ENCODE data around the gene THSD4.

The THSD4 gene

GRCh38 chr15:71678605-71679004 lies 563.3 kb downstream of the THSD4 start:
- H3K9me2 ChIP-seq (replicated peaks; ENCODE audit: control insufficient read depth, low read length), result no peaks in the 10 kb centered on the region
- no peak overlapping the region for H3K27ac ChIP-seq (ENCODE audit: low read depth, low read length)
- no peaks in the 10 kb centered on the region for H4K20me1 ChIP-seq (ENCODE audit: control insufficient read depth, insufficient read depth, low read depth, low read length)
- H3K4me1 ChIP-seq (ENCODE audit: control insufficient read depth, low read length), result no peaks in the 10 kb centered on the region
- H3K79me2 ChIP-seq (ENCODE audit: control insufficient read depth, low read length), result no peaks in the 10 kb centered on the region
- no peaks in the 10 kb centered on the region for H3F3A ChIP-seq (ENCODE audit: control insufficient read depth, insufficient read depth)
- no peak overlapping the region for H3K4me3 ChIP-seq (ENCODE audit: low read length)
- H3K4me2 ChIP-seq (ENCODE audit: low read length), result no peak overlapping the region
- H3K9me3 ChIP-seq (ENCODE audit: control insufficient read depth, insufficient read depth, low read length), result no peaks in the 10 kb centered on the region
- no peaks in the 10 kb centered on the region for H3K36me3 ChIP-seq (ENCODE audit: control insufficient read depth, low read length)
- H3K27me3 ChIP-seq (ENCODE audit: control insufficient read depth, low read length), result peaks cover 3% of the 10 kb centered on the region; the same call in 1 of the 2 replicates
- TF ChIP-seq, protein P1, sequence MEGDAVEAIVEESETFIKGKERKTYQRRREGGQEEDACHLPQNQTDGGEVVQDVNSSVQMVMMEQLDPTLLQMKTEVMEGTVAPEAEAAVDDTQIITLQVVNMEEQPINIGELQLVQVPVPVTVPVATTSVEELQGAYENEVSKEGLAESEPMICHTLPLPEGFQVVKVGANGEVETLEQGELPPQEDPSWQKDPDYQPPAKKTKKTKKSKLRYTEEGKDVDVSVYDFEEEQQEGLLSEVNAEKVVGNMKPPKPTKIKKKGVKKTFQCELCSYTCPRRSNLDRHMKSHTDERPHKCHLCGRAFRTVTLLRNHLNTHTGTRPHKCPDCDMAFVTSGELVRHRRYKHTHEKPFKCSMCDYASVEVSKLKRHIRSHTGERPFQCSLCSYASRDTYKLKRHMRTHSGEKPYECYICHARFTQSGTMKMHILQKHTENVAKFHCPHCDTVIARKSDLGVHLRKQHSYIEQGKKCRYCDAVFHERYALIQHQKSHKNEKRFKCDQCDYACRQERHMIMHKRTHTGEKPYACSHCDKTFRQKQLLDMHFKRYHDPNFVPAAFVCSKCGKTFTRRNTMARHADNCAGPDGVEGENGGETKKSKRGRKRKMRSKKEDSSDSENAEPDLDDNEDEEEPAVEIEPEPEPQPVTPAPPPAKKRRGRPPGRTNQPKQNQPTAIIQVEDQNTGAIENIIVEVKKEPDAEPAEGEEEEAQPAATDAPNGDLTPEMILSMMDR (IDR thresholded peaks at IDR 0.05; ENCODE audit: low read depth, low read length, poor library complexity, severe bottlenecking), result no peak
- TF ChIP-seq EZH2phosphoT487 (IDR thresholded peaks at IDR 0.05; ENCODE audit: borderline replicate concordance, low read length), result no peak

DNA sequence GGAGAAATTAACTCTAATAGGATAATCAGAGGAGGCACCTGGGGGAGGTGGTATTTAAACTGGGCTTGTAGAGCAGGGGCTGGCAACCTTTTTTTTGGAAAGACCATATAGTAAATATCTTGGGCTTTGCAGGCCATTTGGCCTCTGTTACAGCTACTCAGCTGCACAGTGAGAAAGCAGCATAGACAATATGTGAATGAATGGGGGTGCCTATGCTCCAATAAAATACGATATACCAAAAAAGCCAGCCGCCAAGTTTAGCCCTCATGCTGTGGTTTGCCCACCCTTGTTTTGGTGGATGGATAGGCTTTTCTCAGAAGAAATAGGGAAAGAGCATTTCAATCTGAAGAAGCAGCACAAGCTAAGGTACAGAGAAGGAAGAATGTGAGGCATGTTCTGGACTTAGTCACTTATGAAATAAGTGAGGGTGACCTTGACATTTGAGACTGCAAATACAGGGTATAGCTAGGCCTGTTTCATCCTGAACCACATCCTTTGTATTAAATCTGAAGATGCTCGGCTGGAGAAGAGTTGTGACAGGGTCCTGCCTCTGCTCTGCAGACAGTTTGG lies 564.0 kb downstream of the THSD4 start:
- Histone ChIP-seq H3K79me2 (ENCODE audit: control insufficient read depth, low read length) (no peaks in the 10 kb centered on the region), H3K4me1 (ENCODE audit: control insufficient read depth, low read length) (no peaks in the 10 kb centered on the region), H3K27ac (ENCODE audit: low read depth, low read length) (no peak overlapping the region), H3K9me3 (ENCODE audit: control insufficient read depth, insufficient read depth, low read length) (no peaks in the 10 kb centered on the region), H3K9me2 (replicated peaks; ENCODE audit: control insufficient read depth, low read length) (no peaks in the 10 kb centered on the region), H3K4me3 (ENCODE audit: low read length) (no peak overlapping the region), H3K27me3 (ENCODE audit: control insufficient read depth, low read length) (peaks cover 2% of the 10 kb centered on the region; the same call in 1 of the 2 replicates), H3F3A (ENCODE audit: control insufficient read depth, insufficient read depth) (no peaks in the 10 kb centered on the region), H3K4me2 (ENCODE audit: low read length) (no peak overlapping the region), H3K36me3 (ENCODE audit: control insufficient read depth, low read length) (no peaks in the 10 kb centered on the region), H4K20me1 (ENCODE audit: control insufficient read depth, insufficient read depth, low read depth, low read length) (no peaks in the 10 kb centered on the region)
- TF ChIP-seq, protein P1 (IDR thresholded peaks at IDR 0.05; ENCODE audit: low read depth, low read length, poor library complexity, severe bottlenecking), result no peak
- TF ChIP-seq EZH2phosphoT487 (IDR thresholded peaks at IDR 0.05; ENCODE audit: borderline replicate concordance, low read length), result no peak

GRCh38 chr15:71679793-71680353 lies 564.6 kb downstream of the THSD4 start:
- Histone ChIP-seq H3K9me2 (replicated peaks; ENCODE audit: control insufficient read depth, low read length) (no peaks in the 10 kb centered on the region), H3F3A (ENCODE audit: control insufficient read depth, insufficient read depth) (no peaks in the 10 kb centered on the region), H3K79me2 (ENCODE audit: control insufficient read depth, low read length) (no peaks in the 10 kb centered on the region), H4K20me1 (ENCODE audit: control insufficient read depth, insufficient read depth, low read depth, low read length) (no peaks in the 10 kb centered on the region), H3K27ac (ENCODE audit: low read depth, low read length) (no peak overlapping the region), H3K4me3 (ENCODE audit: low read length) (no peak overlapping the region), H3K36me3 (ENCODE audit: control insufficient read depth, low read length) (no peaks in the 10 kb centered on the region), H3K9me3 (ENCODE audit: control insufficient read depth, insufficient read depth, low read length) (no peaks in the 10 kb centered on the region), H3K27me3 (ENCODE audit: control insufficient read depth, low read length) (peaks cover 2% of the 10 kb centered on the region; the same call in 1 of the 2 replicates), H3K4me1 (ENCODE audit: control insufficient read depth, low read length) (no peaks in the 10 kb centered on the region), H3K4me2 (ENCODE audit: low read length) (no peak overlapping the region)
- TF ChIP-seq, protein P1 (IDR thresholded peaks at IDR 0.05; ENCODE audit: low read depth, low read length, poor library complexity, severe bottlenecking), result no peak
- no peak for TF ChIP-seq EZH2phosphoT487 (IDR thresholded peaks at IDR 0.05; ENCODE audit: borderline replicate concordance, low read length)
